Neutrophil (primary cell): ENCODE data around the gene CKAP4.
A peak's percentile ranks its signal among the peaks of the same experiment; 100 is the strongest.

Experiments
- H3K27ac ChIP-seq: fragments of 200-600 bp; sonication (generic); 2 replicates; pipeline ENCODE4 v1.5.1; 2016; ENCODE audit warnings: mild to moderate bottlenecking, moderate library complexity
- H3K27me3 ChIP-seq: fragments of 200-600 bp; sonication (generic); 2 replicates; pipeline ENCODE4 v1.6.0; 2016; ENCODE audit warnings: mild to moderate bottlenecking
- H3K36me3 ChIP-seq: fragments of 200-600 bp; sonication (generic); 2 replicates; pipeline ENCODE4 v1.5.1; 2017
- H3K4me1 ChIP-seq, 2 experiments: fragments of 200-600 bp in 1 of 2; sonication (generic) in 1 of 2; 1 replicate in 1 of 2; 2 replicates in 1 of 2; pipeline versions ENCODE4 v1.5.1 to v1.6.1; 2013 to 2016; ENCODE audit warnings: low read depth in 1 of 2, low read length in 1 of 2, mild to moderate bottlenecking in 1 of 2, moderate library complexity in 1 of 2; ENCODE audit not compliant: control insufficient read depth in 1 of 2, insufficient read depth in 1 of 2
- H3K4me3 ChIP-seq, 2 experiments: fragments of 200-600 bp in 1 of 2; sonication (generic) in 1 of 2; 1 replicate in 1 of 2; 2 replicates in 1 of 2; pipeline ENCODE4 v1.5.1; 2013 to 2016; ENCODE audit warnings: low read depth in 1 of 2, low read length in 1 of 2, mild to moderate bottlenecking in 1 of 2, moderate library complexity in 1 of 2
- H3K9me3 ChIP-seq: fragments of 200-600 bp; sonication (generic); 2 replicates; pipeline ENCODE4 v1.5.1; 2016
- TF ChIP-seq, protein P1 (sequence below): fragments of 200-600 bp; sonication (generic); IDR thresholded peaks from 2 replicates; pipeline ENCODE4 v1.5.1; 2016; ENCODE audit warnings: antibody characterized with exemption

CKAP4 gene

DNA sequence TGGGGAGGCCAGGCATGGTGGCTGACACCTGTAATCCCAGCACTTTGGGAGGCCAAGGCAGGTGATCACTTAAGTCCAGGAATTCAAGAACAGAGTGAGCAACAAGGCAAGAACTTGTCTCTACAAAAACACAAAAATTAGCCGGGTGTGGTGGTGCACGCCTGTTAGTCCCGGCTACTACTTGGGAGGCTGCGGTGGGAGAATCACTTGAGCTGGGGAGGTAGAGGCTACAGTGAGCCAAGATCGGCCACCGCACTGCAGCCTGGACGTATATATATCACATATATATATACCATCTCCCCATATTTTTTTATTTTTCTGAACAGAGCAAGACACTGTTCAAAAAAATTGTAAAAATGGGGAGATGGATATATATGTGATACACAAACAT is 19.5 kb downstream of the CKAP4 start:
- no peaks in the 10 kb centered on the region for H3K9me3 ChIP-seq
- peak overlapping the region; percentile 97 for H3K27ac ChIP-seq
- H3K27me3 ChIP-seq, result no peaks in the 10 kb centered on the region
- H3K36me3 ChIP-seq, result peaks cover 11% of the 10 kb centered on the region
- peaks cover 44 to 67% of the 10 kb centered on the region in 2 experiments for H3K4me1 ChIP-seq
- H3K4me3 ChIP-seq, result peak overlapping the region in 1 of 2 experiments; percentile 56
- TF ChIP-seq, protein P1, sequence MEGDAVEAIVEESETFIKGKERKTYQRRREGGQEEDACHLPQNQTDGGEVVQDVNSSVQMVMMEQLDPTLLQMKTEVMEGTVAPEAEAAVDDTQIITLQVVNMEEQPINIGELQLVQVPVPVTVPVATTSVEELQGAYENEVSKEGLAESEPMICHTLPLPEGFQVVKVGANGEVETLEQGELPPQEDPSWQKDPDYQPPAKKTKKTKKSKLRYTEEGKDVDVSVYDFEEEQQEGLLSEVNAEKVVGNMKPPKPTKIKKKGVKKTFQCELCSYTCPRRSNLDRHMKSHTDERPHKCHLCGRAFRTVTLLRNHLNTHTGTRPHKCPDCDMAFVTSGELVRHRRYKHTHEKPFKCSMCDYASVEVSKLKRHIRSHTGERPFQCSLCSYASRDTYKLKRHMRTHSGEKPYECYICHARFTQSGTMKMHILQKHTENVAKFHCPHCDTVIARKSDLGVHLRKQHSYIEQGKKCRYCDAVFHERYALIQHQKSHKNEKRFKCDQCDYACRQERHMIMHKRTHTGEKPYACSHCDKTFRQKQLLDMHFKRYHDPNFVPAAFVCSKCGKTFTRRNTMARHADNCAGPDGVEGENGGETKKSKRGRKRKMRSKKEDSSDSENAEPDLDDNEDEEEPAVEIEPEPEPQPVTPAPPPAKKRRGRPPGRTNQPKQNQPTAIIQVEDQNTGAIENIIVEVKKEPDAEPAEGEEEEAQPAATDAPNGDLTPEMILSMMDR, result no peak

DNA sequence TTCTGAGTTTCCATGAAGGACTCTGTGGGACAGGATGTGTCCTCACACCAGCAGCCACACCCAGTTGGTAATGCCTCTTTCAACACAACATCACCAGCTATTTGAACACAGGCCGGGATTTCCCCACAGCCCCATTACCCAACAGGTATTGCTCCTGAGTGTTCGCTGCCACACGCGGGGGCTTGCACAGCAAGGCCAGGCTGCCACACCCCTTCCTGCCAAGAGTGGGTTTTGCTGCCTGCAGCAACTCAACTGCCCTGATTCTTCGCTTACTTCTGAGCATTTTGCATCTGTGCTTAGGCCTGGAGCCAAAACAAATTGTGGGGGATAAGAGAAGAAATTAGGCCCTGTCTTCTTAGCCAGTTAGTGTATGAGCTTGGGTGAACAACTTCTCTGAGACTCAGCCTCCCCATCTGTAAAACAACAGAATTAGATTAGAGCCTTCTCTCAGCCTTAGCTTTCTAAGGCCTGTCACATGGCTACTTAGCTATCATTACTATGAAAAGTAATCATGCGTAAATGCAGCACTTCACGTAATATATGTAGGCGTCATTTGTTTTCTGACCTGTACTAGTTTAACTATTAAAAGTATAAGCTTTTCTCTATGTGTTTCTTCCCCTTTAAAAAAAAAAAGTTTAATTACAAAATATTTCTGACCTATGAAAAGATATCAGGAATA is 20.0 kb downstream of the CKAP4 start:
- TF ChIP-seq, protein P1, result peak; percentile 42

DNA sequence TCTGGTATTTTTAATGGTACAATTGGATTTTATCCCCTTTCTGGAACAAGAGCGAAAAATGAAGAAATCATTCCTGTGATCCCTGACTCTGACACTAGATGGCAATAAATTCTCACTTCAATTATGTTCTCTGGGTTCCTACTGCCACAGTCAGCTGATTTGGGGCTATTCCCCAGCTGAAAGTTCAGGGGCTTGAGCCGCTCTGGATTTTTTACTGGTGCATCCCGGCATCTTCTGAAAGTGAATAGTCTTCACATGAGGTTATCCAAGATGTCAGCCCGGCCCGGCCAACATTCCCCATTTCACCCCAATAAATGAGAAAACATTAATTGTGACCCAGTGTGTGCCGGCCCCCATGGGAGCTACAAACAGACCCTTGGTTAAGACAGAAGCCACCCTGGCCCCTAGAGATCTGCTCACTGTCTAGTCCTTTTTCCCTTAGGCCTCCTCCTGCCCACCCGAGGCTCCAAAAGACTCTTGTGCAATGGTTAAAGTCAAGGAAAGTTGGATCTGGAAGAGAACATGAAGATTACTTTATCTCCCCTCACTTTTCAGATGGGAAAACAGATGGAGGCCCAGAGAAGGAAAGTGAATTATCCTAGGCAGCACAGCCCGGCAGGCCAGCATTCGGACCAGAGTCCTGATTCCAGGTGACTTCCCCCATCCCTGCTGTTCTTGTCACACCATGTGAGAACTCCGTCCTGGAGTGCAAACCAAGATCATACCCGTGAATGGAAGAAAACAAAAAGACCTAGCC is 20.8 kb downstream of the CKAP4 start:
- TF ChIP-seq, protein P1, result peak; percentile 90
- H3K4me3 ChIP-seq, result peak overlapping the region; percentile 52 to 56
- no peaks in the 10 kb centered on the region for H3K36me3 ChIP-seq
- no peaks in the 10 kb centered on the region for H3K9me3 ChIP-seq
- H3K27ac ChIP-seq, result peak overlapping the region; percentile 97
- no peaks in the 10 kb centered on the region for H3K27me3 ChIP-seq
- peaks cover 45 to 65% of the 10 kb centered on the region in 2 experiments for H3K4me1 ChIP-seq

More for the DNA sequence above, 20.0 kb downstream of the CKAP4 start:
- Histone ChIP-seq H3K4me3 (peak overlapping the region; percentile 52 to 56), H3K9me3 (no peaks in the 10 kb centered on the region), H3K36me3 (peaks cover 5% of the 10 kb centered on the region), H3K27me3 (no peaks in the 10 kb centered on the region), H3K27ac (peak overlapping the region; percentile 97), H3K4me1 (peaks cover 44 to 67% of the 10 kb centered on the region in 2 experiments)

DNA sequence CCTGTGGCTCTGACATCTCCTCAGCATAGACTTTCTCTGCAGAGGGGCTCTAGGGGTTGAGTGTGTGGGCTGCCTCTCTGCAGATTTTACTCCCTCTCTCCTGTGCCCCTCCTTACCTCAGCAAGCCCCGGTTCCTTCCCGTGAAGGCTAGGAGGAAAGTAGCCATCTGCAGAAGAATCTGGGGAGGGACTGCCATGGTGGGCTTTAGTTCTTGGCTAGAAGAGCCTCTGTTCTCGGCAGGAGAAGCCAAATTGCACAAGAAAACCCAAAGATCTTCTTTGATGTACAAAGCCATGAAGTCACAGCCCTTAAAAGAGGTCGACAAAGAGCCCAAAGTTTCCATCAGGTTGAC is 23.5 kb downstream of the CKAP4 start:
- peaks cover 36 to 47% of the 10 kb centered on the region in 2 experiments for H3K4me1 ChIP-seq
- no peak overlapping the region for H3K4me3 ChIP-seq
- H3K36me3 ChIP-seq, result no peaks in the 10 kb centered on the region
- no peaks in the 10 kb centered on the region for H3K9me3 ChIP-seq
- H3K27me3 ChIP-seq, result peaks cover 6% of the 10 kb centered on the region
- peak overlapping the region; percentile 17 for H3K27ac ChIP-seq
- TF ChIP-seq, protein P1, result no peak

DNA sequence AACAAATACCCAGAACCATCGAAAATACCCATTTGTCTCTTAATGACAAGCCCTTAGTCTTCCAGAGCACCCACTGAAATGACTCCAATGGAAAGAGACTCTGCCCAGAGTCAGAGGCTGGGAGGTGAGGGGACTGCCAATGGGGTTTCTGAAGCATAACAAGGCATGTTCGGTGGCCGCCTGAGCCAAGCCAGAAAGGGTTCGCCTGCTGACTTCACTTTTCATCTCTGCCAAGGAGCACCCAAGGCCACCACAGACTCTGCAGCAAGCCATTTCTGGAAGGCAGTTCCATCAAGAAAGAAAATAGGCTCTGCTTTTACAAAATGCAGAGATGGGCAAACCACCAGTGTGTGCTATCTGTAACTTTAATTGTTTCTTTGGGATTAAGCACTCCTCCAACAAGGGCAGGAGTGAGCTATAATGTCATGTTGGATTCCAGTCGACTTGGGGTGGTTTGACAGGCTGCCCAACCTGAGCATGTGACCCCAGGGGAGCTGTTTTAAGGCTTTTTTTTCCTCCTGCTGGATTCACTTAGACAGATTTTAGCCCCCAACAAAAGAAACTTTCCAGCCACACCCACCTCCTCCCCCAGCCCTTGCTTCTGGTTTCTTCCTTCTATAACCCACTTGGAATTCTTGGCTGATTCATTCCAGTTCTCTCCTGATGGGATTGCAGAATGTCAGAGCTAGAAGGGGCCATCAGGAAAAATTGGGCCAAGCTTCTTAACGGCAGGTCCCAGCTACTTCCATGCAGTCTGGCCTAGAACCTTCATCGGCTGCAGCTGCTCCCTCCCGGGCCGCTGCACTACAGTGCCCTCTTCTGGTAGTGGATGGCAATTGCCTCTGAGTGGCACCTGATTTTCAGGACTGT is 24.1 kb downstream of the CKAP4 start:
- H3K9me3 ChIP-seq, result no peaks in the 10 kb centered on the region
- H3K4me3 ChIP-seq, result no peak overlapping the region
- H3K36me3 ChIP-seq, result no peaks in the 10 kb centered on the region
- H3K27ac ChIP-seq, result peak overlapping the region; percentile 17
- peaks cover 12% of the 10 kb centered on the region for H3K27me3 ChIP-seq
- H3K4me1 ChIP-seq, result peaks cover 30 to 40% of the 10 kb centered on the region in 2 experiments
- TF ChIP-seq, protein P1, result peak; percentile 93
